SK-N-SH (cell line): ENCODE measurements around the gene ITK. TPM values are rescaled to one million over a fixed set of nuclear protein-coding genes. Genes with fewer than 3 reads are reported as not detected.

Experiments used
- CTCF ChIA-PET: fragments of 300-600, 350-600 bp; formaldehyde crosslinking; extraction: SDS; loops from one replicate; lab custom pipeline; 2021; lab: Yijun Ruan, JAX
- POLR2A ChIA-PET: fragments of 350-600 bp; sonication (Branson Sonifier 250); formaldehyde crosslinking; extraction: SDS; loops from one replicate; lab custom pipeline; 2020; ENCODE audit warnings: antibody characterized with exemption, inconsistent platforms; lab: Yijun Ruan, JAX
- DNase-seq: peaks from one replicate; pipeline ENCODE4 v3.0.0; 2012
- H2AFZ ChIP-seq: fragments of 200-600 bp; sonication (generic); 2 replicates; pipeline ENCODE4 v1.8.1; 2016; ENCODE audit warnings: antibody characterized with exemption, mild to moderate bottlenecking, low read depth
- H3F3A ChIP-seq: fragments of 200-600 bp; sonication (generic); replicated peaks from 2 replicates; pipeline ENCODE3; 2016; ENCODE audit warnings: antibody characterized with exemption, mild to moderate bottlenecking; ENCODE audit not compliant: insufficient read depth
- H3K27ac ChIP-seq, 2 experiments: fragments of 200-500 bp in 1 of 2; fragments of 200-600 bp in 1 of 2; sonication (Bioruptor generic) in 1 of 2; sonication (generic), shearing (Covaris generic) in 1 of 2; 2 replicates each; pipeline versions ENCODE4 v1.5.1 to v1.6.1; 2014 to 2016; ENCODE audit warnings: low read depth in 2 of 2, inconsistent platforms in 1 of 2, low read length in 1 of 2, mild to moderate bottlenecking in 1 of 2, mixed read lengths in 1 of 2
- H3K27me3 ChIP-seq: fragments of 200-600 bp; sonication (generic), shearing (Covaris generic); 2 replicates; pipeline ENCODE4 v1.6.1; 2016; ENCODE audit warnings: mixed run types; ENCODE audit not compliant: insufficient read depth
- H3K36me3 ChIP-seq, 2 experiments: fragments of 200-500 bp in 1 of 2; fragments of 200-600 bp in 1 of 2; sonication (Bioruptor generic) in 1 of 2; sonication (generic) in 1 of 2; replicated peaks in 1 of 2; 2 replicates each; pipeline versions ENCODE3 to v1.5.1; 2014 to 2016; ENCODE audit warnings: low read length in 1 of 2, mild to moderate bottlenecking in 1 of 2; ENCODE audit not compliant: insufficient read depth in 2 of 2, control insufficient read depth in 1 of 2
- H3K4me1 ChIP-seq, 2 experiments: fragments of 200-500 bp in 1 of 2; fragments of 200-600 bp in 1 of 2; sonication (Bioruptor generic) in 1 of 2; sonication (generic), shearing (Covaris generic) in 1 of 2; 2 replicates each; pipeline versions ENCODE4 v1.5.1 to v1.6.1; 2014 to 2016; ENCODE audit warnings: low read depth in 1 of 2, low read length in 1 of 2, mixed run types in 1 of 2; ENCODE audit not compliant: insufficient read depth in 2 of 2, control insufficient read depth in 1 of 2
- H3K4me2 ChIP-seq: fragments of 200-600 bp; sonication (generic), shearing (Covaris generic); 2 replicates; pipeline ENCODE4 v1.6.1; 2017; ENCODE audit warnings: mixed run types
- H3K4me3 ChIP-seq, 2 experiments: fragments of 200-500 bp in 1 of 2; fragments of 200-600 bp in 1 of 2; sonication (Bioruptor generic) in 1 of 2; sonication (generic), shearing (Covaris generic) in 1 of 2; 2 replicates each; pipeline versions ENCODE4 v1.5.1 to v1.8.1; 2014 to 2016; ENCODE audit warnings: low read depth in 2 of 2, inconsistent platforms in 1 of 2, low read length in 1 of 2, mild to moderate bottlenecking in 1 of 2, mixed read lengths in 1 of 2, moderate library complexity in 1 of 2
- H3K79me2 ChIP-seq: fragments of 200-600 bp; sonication (generic); 2 replicates; pipeline ENCODE4 v1.8.1; 2017; ENCODE audit warnings: mild to moderate bottlenecking; ENCODE audit not compliant: insufficient read depth
- H3K9ac ChIP-seq: fragments of 200-600 bp; sonication (generic); 2 replicates; pipeline ENCODE4 v1.6.1; 2017; ENCODE audit warnings: mixed run types
- H3K9me2 ChIP-seq: fragments of 200-600 bp; sonication (generic); 2 replicates; pipeline ENCODE4 v1.6.1; 2017; ENCODE audit warnings: mixed run types
- H3K9me3 ChIP-seq: fragments of 200-600 bp; sonication (generic); 2 replicates; pipeline ENCODE4 v1.6.1; 2017; ENCODE audit warnings: mixed run types, mild to moderate bottlenecking, moderate library complexity
- H4K20me1 ChIP-seq: fragments of 200-600 bp; sonication (generic); 2 replicates; pipeline ENCODE4 v1.6.1; 2017; ENCODE audit warnings: mild to moderate bottlenecking, mixed run types; ENCODE audit not compliant: insufficient read depth
- CHD2 ChIP-seq: fragments of 150-350 bp; IDR thresholded peaks from 2 replicates; pipeline ENCODE4 v1.6.1; 2018; ENCODE audit warnings: low read length; ENCODE audit not compliant: partially characterized antibody
- CTCF ChIP-seq: fragments of 200-600 bp; sonication (generic); IDR thresholded peaks from 2 replicates; pipeline ENCODE4 v1.6.1; 2017; ENCODE audit warnings: antibody characterized with exemption, mild to moderate bottlenecking, moderate library complexity
- ELF1 ChIP-seq: IDR thresholded peaks from 2 replicates; pipeline ENCODE4 v1.4.0; 2012
- EP300 ChIP-seq, 2 experiments: IDR thresholded peaks; 2 replicates each; pipeline versions ENCODE4 v1.4.0 to v1.6.1; 2012; ENCODE audit warnings: borderline replicate concordance in 1 of 2, low read depth in 1 of 2, low read length in 1 of 2
- EZH2phosphoT487 ChIP-seq: fragments of 200-600 bp; sonication (generic); IDR thresholded peaks from 2 replicates; pipeline ENCODE4 v1.6.1; 2017; ENCODE audit warnings: low read depth, mixed run types, mild to moderate bottlenecking, antibody characterized with exemption, moderate library complexity, borderline replicate concordance
- FOSL2 ChIP-seq: IDR thresholded peaks from 2 replicates; pipeline ENCODE4 v1.4.0; 2012; ENCODE audit warnings: low read depth, mild to moderate bottlenecking, moderate library complexity, borderline replicate concordance
- FOXJ3 ChIP-seq: sonication (generic); formaldehyde crosslinking; IDR thresholded peaks from 2 replicates; pipeline ENCODE4 v1.5.1; 2020; ENCODE audit warnings: mild to moderate bottlenecking, missing genetic modification reagents
- GATA2 ChIP-seq: sonication (generic); formaldehyde crosslinking; IDR thresholded peaks from 2 replicates; pipeline ENCODE4 v1.5.0; 2020; ENCODE audit warnings: mild to moderate bottlenecking, missing genetic modification reagents
- MAX ChIP-seq: IDR thresholded peaks from 2 replicates; pipeline ENCODE4 v1.4.0; 2012; ENCODE audit warnings: low read depth
- MXI1 ChIP-seq: IDR thresholded peaks from 2 replicates; pipeline ENCODE4 v1.6.1; 2012; ENCODE audit warnings: mild to moderate bottlenecking, low read depth, low read length, improper control_type of control experiment
- NFIC ChIP-seq: IDR thresholded peaks from 2 replicates; pipeline ENCODE4 v1.4.0; 2012; ENCODE audit warnings: borderline replicate concordance
- PBX3 ChIP-seq: IDR thresholded peaks from 2 replicates; pipeline ENCODE4; 2012
- RAD21 ChIP-seq: IDR thresholded peaks from 2 replicates; pipeline ENCODE4 v1.6.1; 2012; ENCODE audit warnings: mild to moderate bottlenecking, low read length
- REST ChIP-seq: IDR thresholded peaks from 2 replicates; pipeline ENCODE4 v1.6.1; 2012; ENCODE audit warnings: mild to moderate bottlenecking, low read depth, low read length, moderate library complexity
- RFX5 ChIP-seq: IDR thresholded peaks from 2 replicates; pipeline ENCODE4 v1.6.1; 2012; ENCODE audit warnings: mild to moderate bottlenecking, improper control_type of control experiment, low read length
- SIN3A ChIP-seq: IDR thresholded peaks from 2 replicates; pipeline ENCODE4 v1.6.1; 2012; ENCODE audit warnings: low read depth, mild to moderate bottlenecking, low read length, moderate library complexity, borderline replicate concordance
- USF1 ChIP-seq: IDR thresholded peaks from 2 replicates; pipeline ENCODE4 v1.4.0; 2012; ENCODE audit warnings: low read depth, borderline replicate concordance
- USF2 ChIP-seq: fragments of 150-350 bp; IDR thresholded peaks from 2 replicates; pipeline ENCODE4 v1.6.1; 2017; ENCODE audit warnings: antibody characterized with exemption, low read length, low read depth, borderline replicate concordance
- WGBS: methylation state at CpG from one replicate; pipeline ENCODE4 v1.1.6; 2017; ENCODE audit warnings: low lambda C conversion rate; 5-methylcytosine and 5-hydroxymethylcytosine counted together
- polyA plus RNA-seq, 3 experiments: library from polyadenylated mRNA; depleted of rRNA; stranded (reverse); fragments of >200 nt; gene quantifications; 2 replicates each; pipeline ENCODE4 v1.2.3, GENCODE V29; 2012

The ITK gene
- polyA plus RNA-seq, 1 of the 3 experiments (the other 2 are of a cell fraction): not detected

- Histone ChIP-seq H3K36me3 (no peaks in the 10 kb centered on the region), H3K79me2 (no peaks in the 10 kb centered on the region), H4K20me1 (no peaks in the 10 kb centered on the region), H3K4me3 (no peak overlapping the region), H3K27me3 (no peaks in the 10 kb centered on the region; the same call in 1 of the 2 replicates), H3K9me2 (no peaks in the 10 kb centered on the region), H3K4me2 (no peak overlapping the region), H3K9me3 (no peaks in the 10 kb centered on the region), H2AFZ (no peak overlapping the region), H3F3A (no peaks in the 10 kb centered on the region), H3K27ac (no peak overlapping the region)
- CTCF ChIA-PET: no interaction called here
- POLR2A ChIA-PET: interaction anchor here (0.6 to 0.7 kb wide), 2 partner anchors 31 to 1678 kb away, joined by 3 read pairs; no protein-coding TSS in a partner anchor
- TF ChIP-seq RFX5 (no peak), GATA2 (no peak), FOSL2 (no peak), USF1 (no peak), USF2 (no peak), EP300 (IDR thresholded peaks at IDR 0.05; ENCODE audit: borderline replicate concordance in 1 of 2, low read depth in 1 of 2, low read length in 1 of 2) (no peak), CTCF (no peak), EZH2phosphoT487 (no peak), MAX (no peak), SIN3A (no peak), NFIC (no peak), ELF1 (no peak), MXI1 (no peak), PBX3 (no peak), FOXJ3 (no peak), REST (no peak), RAD21 (no peak), CHD2 (no peak)
- TF ChIP-seq, all 33 proteins: peak for 0
- no peaks in the 10 kb centered on the region for H3K4me1 ChIP-seq
- WGBS: 32% methylated on average over 12 of the region's 12 CpGs
- H3K9ac ChIP-seq: no peak overlapping the region
- no peak for DNase-seq
These were observed 5.8 kb downstream of the ITK start for GRCh38 chr5:157186309-157187045.
